ENCODE data around the gene POU4F1.

POU4F1 gene

GRCh38 chr13:78606471-78607408 is 3.4 kb upstream of the POU4F1 start:
- no peak for DNase-seq (ENCODE audit: low read depth in 2 of 2)

- no peak for DNase-seq (ENCODE audit: low read depth in 2 of 2)
These were observed 1.6 kb upstream of the POU4F1 start for GRCh38 chr13:78604782-78605611.

- no peak for DNase-seq (ENCODE audit: low read depth in 2 of 2)
These were observed 652 bp downstream of the POU4F1 start for GRCh38 chr13:78602561-78603239.

GRCh38 chr13:78601874-78602560 is 1.3 kb downstream of the POU4F1 start:
- DNase-seq (ENCODE audit: low read depth in 2 of 2) = no peak

GRCh38 chr13:78601124-78601873 is 2.1 kb downstream of the POU4F1 start:
- DNase-seq (ENCODE audit: low read depth in 2 of 2) = no peak

GRCh38 chr13:78600280-78600883 is 3.0 kb downstream of the POU4F1 start:
- DNase-seq (ENCODE audit: low read depth in 2 of 2) = no peak

- no peak for DNase-seq (ENCODE audit: low read depth in 2 of 2)
These were observed 3.6 kb downstream of the POU4F1 start for GRCh38 chr13:78599645-78600279.

- DNase-seq (ENCODE audit: low read depth in 2 of 2) = no peak
These were observed 4.2 kb downstream of the POU4F1 start for GRCh38 chr13:78598966-78599644.

- no peak for DNase-seq (ENCODE audit: low read depth in 2 of 2)
These were observed 5.1 kb downstream of the POU4F1 start for GRCh38 chr13:78598116-78598781.

- no peak for DNase-seq (ENCODE audit: low read depth in 2 of 2)
These were observed 5.8 kb downstream of the POU4F1 start for GRCh38 chr13:78597602-78597932.

GRCh38 chr13:78596736-78597601 is 6.4 kb downstream of the POU4F1 start:
- DNase-seq (ENCODE audit: low read depth in 2 of 2) = no peak

- no peak for DNase-seq (ENCODE audit: low read depth in 2 of 2)
These were observed 7.0 kb downstream of the POU4F1 start for GRCh38 chr13:78596399-78596735.

GRCh38 chr13:78595495-78596398 is 7.6 kb downstream of the POU4F1 start:
- no peak for DNase-seq (ENCODE audit: low read depth in 2 of 2)

- no peak for DNase-seq (ENCODE audit: low read depth in 2 of 2)
These were observed 8.8 kb downstream of the POU4F1 start for GRCh38 chr13:78594456-78594975.

GRCh38 chr13:78593652-78594455 is 9.5 kb downstream of the POU4F1 start:
- DNase-seq (ENCODE audit: low read depth in 2 of 2) = no peak

GRCh38 chr13:78593129-78593528 is 10.2 kb downstream of the POU4F1 start:
- no peak for DNase-seq (ENCODE audit: low read depth in 2 of 2)

Measured in stimulated activated CD4-positive, alpha-beta T cell treated with anti-CD3 and anti-CD28 coated beads, Interleukin-4, amount 100 ng/mL, for 48 hours (primary cell).